Transverse colon (tissue), 4 donors: Measurements from ENCODE around the gene SUN2. TPM values are rescaled to one million over a fixed set of nuclear protein-coding genes. Genes with fewer than 3 reads are reported as not detected.
A peak's percentile ranks its signal among the peaks of the same experiment; 100 is the strongest.

Experiments used
- DNase-seq: peaks from one replicate; pipeline ENCODE4 v3.0.0-alpha.2; 2019
- H3K27ac ChIP-seq, 4 donors: fragments of 200-600 bp; sonication (generic); 2 replicates each; pipeline ENCODE4 v1.5.1; 2016 to 2018; ENCODE audit warnings: inconsistent platforms in 4 of 4
- H3K27me3 ChIP-seq: fragments of 200-600 bp; sonication (generic); 2 replicates; pipeline ENCODE4 v1.5.1; 2017; ENCODE audit warnings: inconsistent platforms
- H3K36me3 ChIP-seq, 4 donors: fragments of 200-600 bp; sonication (generic); 2 replicates each; pipeline ENCODE4 v1.5.1; 2017 to 2019; ENCODE audit warnings: inconsistent platforms in 4 of 4
- H3K4me1 ChIP-seq, 4 donors: fragments of 200-600 bp; sonication (generic); 2 replicates each; pipeline ENCODE4 v1.5.1; 2017 to 2020; ENCODE audit warnings: inconsistent platforms in 4 of 4
- H3K4me3 ChIP-seq, 4 donors: fragments of 200-600 bp; sonication (generic); 1 replicate in 1 of 4; 2 replicates in 3 of 4; pipeline versions ENCODE4 v1.5.1 to v1.6.1; 2017 to 2019; ENCODE audit warnings: inconsistent platforms in 4 of 4
- H3K9me3 ChIP-seq, 2 donors: fragments of 200-600 bp; sonication (generic); 2 replicates each; pipeline ENCODE4 v1.5.1; 2017 to 2019; ENCODE audit warnings: inconsistent platforms in 2 of 2
- CTCF ChIP-seq, 5 experiments: fragments of 200-600 bp in 3 of 5; fragments of 450-650 bp in 2 of 5; sonication (generic) in 3 of 5; IDR thresholded peaks; 1 replicate in 2 of 5; 2 replicates in 3 of 5; pipeline ENCODE4 v1.5.1; 2016 to 2017; ENCODE audit warnings: antibody characterized with exemption in 5 of 5, inconsistent platforms in 3 of 5, mild to moderate bottlenecking in 2 of 5, moderate library complexity in 1 of 5
- EP300 ChIP-seq: sonication (generic); formaldehyde crosslinking; IDR thresholded peaks from one replicate; pipeline ENCODE4 v1.6.1; 2017; ENCODE audit warnings: antibody characterized with exemption, low read depth
- POLR2A ChIP-seq: fragments of 450-650 bp; IDR thresholded peaks from one replicate; pipeline ENCODE4 v1.6.1; 2016; ENCODE audit warnings: antibody characterized with exemption, mild to moderate bottlenecking, moderate library complexity
- POLR2AphosphoS5 ChIP-seq, 3 donors: sonication (generic); formaldehyde crosslinking; IDR thresholded peaks; one replicate each; pipeline ENCODE4 v1.6.1; 2016; ENCODE audit warnings: antibody characterized with exemption in 3 of 3
- WGBS, 2 donors: methylation state at CpG; one replicate each; pipeline ENCODE4 v1.1.5; 2018; ENCODE audit warnings: low coverage in 1 of 2; 5-methylcytosine and 5-hydroxymethylcytosine counted together
- in situ Hi-C, 4 donors: fragments of 200-750 bp; cut with MboI; loops; one replicate each; pipeline versions ENCODE4 v1.15.0 to v1.15.1; 2017; ENCODE audit warnings: low sequenced_read_pairs in 3 of 4, low pct_ligation_motif_present in 1 of 4, low pct_unique_long_range_greater_than_20kb in 1 of 4
- intact Hi-C: fragments of 100-400 bp; cut with DNase I; formaldehyde crosslinking; loops from one replicate; pipeline ENCODE4 v1.15.1; 2023; ENCODE audit warnings: low total_unique reads
- total RNA-seq, 4 donors: library from RNA; depleted of rRNA; stranded (reverse); fragments of >200 nt; gene quantifications; one replicate each; pipeline ENCODE4 v1.1.0, GENCODE V29; 2016

SUN2 gene
- total RNA-seq, 4 donors from 2014 or later = 168 to 523 (median 216) TPM

DNA sequence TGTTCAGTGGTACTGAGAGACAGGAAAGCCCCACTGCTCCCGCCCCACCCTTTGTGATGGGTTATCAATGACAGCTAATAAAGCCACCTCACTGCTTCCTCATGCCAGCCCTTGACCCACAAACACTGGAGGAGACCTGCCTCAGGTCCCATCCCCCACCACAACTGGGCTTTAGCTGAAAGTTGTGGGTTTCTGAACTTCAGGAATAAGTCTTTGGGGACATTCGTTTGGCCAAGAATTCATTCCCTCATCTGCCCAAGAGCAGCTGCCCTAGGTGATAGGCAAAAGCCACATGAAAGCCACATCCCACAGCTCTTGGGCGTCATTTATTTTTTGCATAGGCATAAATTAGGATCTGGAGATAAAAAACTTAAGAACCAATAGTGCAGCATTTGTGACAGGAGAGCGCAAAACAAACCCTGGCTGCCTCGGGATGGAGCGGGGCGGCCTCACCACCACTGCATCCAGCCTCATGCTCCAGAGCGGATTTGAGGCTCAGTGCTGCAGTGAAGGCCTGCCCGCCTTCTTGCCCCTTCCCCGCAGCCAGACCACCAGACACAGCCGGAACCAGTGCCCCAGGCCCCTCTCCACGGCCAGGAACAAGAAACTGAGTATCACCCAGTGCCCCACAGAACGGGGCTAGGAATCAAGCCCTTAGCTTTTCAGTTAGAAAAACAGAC, 21.2 kb downstream of the SUN2 start:
- intact Hi-C loops (no loop called here), in situ Hi-C loops (no loop called here)
- no peak for DNase-seq
- Histone ChIP-seq H3K4me3 (no peak overlapping the region), H3K27me3 (no peaks in the 10 kb centered on the region), H3K4me1 (peaks cover 16 to 21% (median 20%) of the 10 kb centered on the region in 4 donors), H3K27ac (peak overlapping the region; percentile 64 to 80 (median 68)), H3K9me3 (no peaks in the 10 kb centered on the region), H3K36me3 (peaks cover 0 to 43% (median 23%) of the 10 kb centered on the region in 4 donors)
- no peak for TF ChIP-seq POLR2A
- no peak for TF ChIP-seq CTCF (IDR thresholded peaks at IDR 0.05)
- no peak for TF ChIP-seq POLR2AphosphoS5 (IDR thresholded peaks at IDR 0.05)
- TF ChIP-seq EP300 = no peak
- 86 to 90% methylated on average over 2 to 13 of the region's 13 CpGs for WGBS, 2 donors

DNA sequence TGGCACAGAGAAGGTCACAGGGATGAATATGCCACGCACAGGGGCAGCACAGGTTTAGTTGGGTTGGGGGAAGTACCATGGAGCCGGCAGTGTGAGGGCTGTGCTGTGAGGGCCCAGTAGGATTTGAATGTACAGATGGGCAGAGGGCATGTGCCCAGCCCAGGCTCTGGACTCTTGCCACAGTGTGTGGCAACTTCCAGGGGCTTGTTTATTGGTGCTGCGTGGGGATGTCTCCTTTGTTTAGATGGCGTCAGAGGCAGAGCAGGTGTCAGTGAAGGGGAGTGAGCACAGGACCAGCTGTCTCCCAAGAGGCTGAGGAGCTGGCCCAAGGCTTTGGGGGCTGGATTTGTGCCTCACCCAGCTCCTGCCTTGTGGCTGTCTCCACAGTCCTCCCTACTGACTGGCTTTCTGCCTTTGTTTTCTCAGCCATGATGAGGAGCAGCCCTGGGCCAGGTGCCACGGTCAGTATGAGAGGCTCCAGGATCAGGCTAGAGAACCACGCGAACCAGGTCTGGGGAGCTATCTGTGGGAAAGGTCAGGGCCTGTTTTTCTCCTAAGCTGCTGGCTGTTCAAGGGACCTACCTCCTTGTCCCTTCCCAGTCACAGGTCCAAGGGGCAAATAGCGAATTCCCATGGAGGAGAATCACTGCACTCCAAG, 21.9 kb downstream of the SUN2 start:
- peak; percentile 42 for DNase-seq
- Histone ChIP-seq H3K36me3 (peaks cover 0 to 43% (median 23%) of the 10 kb centered on the region in 4 donors), H3K4me3 (no peak overlapping the region), H3K27ac (peak overlapping the region; percentile 64 to 80 (median 68)), H3K27me3 (no peaks in the 10 kb centered on the region), H3K4me1 (peaks cover 16 to 21% (median 20%) of the 10 kb centered on the region in 4 donors), H3K9me3 (no peaks in the 10 kb centered on the region)
- in situ Hi-C loops = no loop called here
- WGBS, 2 donors = 65% methylated on average over 8 of the region's 8 CpGs; no CpG with 5 or more reads in 1 of the 2 donors
- peak in 1 of 3 donors; percentile 39 for TF ChIP-seq POLR2AphosphoS5 (IDR thresholded peaks at IDR 0.05)
- TF ChIP-seq POLR2A = no peak
- peak; percentile 41 for TF ChIP-seq EP300
- no peak for TF ChIP-seq CTCF (IDR thresholded peaks at IDR 0.05)
- intact Hi-C loops = no loop called here

DNA sequence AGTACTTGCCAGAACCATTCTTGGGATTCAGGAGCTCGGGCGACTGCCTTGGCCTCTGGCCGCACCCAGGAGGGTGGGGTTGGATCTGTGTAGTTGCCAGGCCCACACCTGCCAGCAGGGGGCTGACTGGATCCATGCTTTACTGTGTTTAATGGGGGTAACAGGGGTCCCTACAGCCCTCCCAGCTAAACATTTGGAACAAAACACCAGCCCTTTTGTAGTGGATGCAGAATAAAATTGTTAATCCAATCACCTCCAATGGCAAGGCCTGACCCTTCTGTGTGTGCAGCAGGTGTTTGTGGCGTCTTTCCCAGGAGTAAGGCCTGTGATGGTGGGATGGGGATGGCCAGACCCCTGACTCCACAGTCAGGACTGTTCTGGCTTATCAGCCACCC, 22.5 kb downstream of the SUN2 start:
- H3K36me3 ChIP-seq = peaks cover 0 to 43% (median 24%) of the 10 kb centered on the region in 4 donors
- in situ Hi-C loops (no loop called here), intact Hi-C loops (no loop called here)
- H3K9me3 ChIP-seq = no peaks in the 10 kb centered on the region
- peak overlapping the region; percentile 64 to 80 (median 68) for H3K27ac ChIP-seq
- DNase-seq = peak; percentile 70
- no peak overlapping the region for H3K4me3 ChIP-seq
- WGBS, 2 donors = 31% methylated on average over 4 of the region's 4 CpGs; no CpG with 5 or more reads in 1 of the 2 donors
- no peaks in the 10 kb centered on the region for H3K27me3 ChIP-seq
- H3K4me1 ChIP-seq = peaks cover 16 to 21% (median 20%) of the 10 kb centered on the region in 4 donors
- TF ChIP-seq EP300 (no peak), POLR2AphosphoS5 (IDR thresholded peaks at IDR 0.05) (no peak), CTCF (IDR thresholded peaks at IDR 0.05) (peak; percentile 76 to 89 (median 85)), POLR2A (no peak)

- H3K9me3 ChIP-seq = no peaks in the 10 kb centered on the region
- H3K27me3 ChIP-seq = no peaks in the 10 kb centered on the region
- WGBS, 2 donors = 67 to 78% methylated on average over 3 to 11 of the region's 13 CpGs
- peaks cover 16 to 21% (median 20%) of the 10 kb centered on the region in 4 donors for H3K4me1 ChIP-seq
- TF ChIP-seq POLR2A = no peak
- no peak for TF ChIP-seq CTCF (IDR thresholded peaks at IDR 0.05)
- TF ChIP-seq POLR2AphosphoS5 (IDR thresholded peaks at IDR 0.05) = peak in 2 of 3 donors; percentile 2 to 36
- DNase-seq = no peak
- H3K36me3 ChIP-seq = peaks cover 0 to 43% (median 23%) of the 10 kb centered on the region in 4 donors
- in situ Hi-C loops (no loop called here), intact Hi-C loops (no loop called here)
- H3K4me3 ChIP-seq = no peak overlapping the region
- peak overlapping the region; percentile 64 to 80 (median 68) for H3K27ac ChIP-seq
These were observed 23.5 kb downstream of the SUN2 start for GRCh38 chr22:38732251-38732815.
